NK-92 (cell line): ENCODE data around the gene ZDHHC13.
"Not testable (repeated sequence)": the region's sequence is repeated elsewhere in the genome, so short reads cannot be mapped to it uniquely, and the experiment has no call there.

Source experiments
- DNase-seq: peaks from one replicate; lab custom pipeline; 2025; ENCODE audit not compliant: unreplicated experiment; lab: John Stamatoyannopoulos, UW

ZDHHC13 gene

GRCh38 chr11:19100885-19101284 lies 16.1 kb upstream of the ZDHHC13 start:
- DNase-seq = no peak

DNA sequence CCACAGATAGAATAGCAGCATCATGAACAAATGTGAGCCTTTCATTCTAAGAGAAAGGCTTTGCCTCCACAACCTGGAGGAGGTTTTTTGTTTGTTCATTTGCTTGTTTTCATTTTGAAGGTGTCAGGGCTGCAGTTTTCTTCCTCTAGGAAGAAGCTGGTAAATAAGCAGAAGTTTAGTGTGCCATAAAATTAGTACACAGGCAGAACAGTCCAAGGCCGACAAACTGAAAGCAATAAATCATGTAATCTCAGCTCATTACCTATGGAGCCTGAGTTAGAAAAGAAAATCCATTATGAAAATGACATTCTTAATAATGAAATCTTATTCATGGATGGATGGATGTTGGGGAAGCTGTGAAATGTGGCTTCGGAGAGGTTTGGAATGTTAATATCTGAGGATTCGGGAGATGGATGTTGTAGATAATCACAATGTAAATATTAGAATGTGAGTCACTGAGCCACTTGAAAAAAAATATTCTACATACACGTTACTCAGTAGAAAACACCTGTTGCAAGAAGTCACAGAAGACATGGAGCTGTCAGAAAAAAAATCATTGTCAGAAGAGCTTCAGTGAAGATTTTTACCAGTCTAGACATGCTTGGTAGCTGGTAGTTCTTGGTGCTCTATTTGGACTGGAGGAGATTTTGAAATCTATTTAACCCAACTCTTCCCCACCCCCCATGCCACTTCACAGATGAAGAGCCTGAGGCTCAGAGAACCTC lies 15.0 kb upstream of the ZDHHC13 start:
- no peak for DNase-seq

DNA sequence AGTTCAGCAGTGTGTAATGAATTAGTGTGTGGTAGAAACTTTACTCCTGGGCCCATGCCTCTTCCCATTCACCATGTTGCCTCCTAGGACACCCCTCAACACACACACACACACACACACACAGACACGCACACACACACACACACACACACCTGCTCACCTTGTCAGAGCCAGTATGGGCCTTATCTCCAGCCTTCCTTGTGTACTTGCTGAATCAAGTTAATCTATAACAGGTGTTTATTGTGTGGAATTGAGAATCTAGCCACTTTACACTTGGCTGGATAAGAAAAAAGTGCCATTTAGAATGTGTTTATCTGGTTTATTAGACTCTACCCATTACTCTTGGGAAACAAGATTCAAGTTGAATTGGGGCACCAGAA lies 14.5 kb upstream of the ZDHHC13 start:
- DNase-seq = no peak

DNA sequence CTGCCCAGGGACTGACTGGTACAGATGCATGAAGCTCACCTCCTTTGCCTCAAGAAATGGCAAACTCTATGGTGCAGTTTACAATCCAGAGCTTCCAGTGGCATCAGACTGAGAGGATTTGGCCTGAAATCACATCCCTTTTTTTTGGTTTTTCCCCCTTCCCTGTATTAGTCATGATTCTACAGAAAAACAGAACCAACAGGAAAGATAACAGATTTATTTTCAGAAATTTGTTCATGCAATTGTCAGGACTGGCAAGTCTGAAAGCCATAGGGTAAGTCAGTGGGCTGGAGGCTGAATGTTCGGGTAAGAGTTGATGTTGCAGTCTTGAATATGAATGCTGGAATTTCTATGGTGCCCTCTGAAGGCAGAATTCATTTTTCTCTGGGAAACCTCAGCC lies 12.0 kb upstream of the ZDHHC13 start:
- no peak for DNase-seq

DNA sequence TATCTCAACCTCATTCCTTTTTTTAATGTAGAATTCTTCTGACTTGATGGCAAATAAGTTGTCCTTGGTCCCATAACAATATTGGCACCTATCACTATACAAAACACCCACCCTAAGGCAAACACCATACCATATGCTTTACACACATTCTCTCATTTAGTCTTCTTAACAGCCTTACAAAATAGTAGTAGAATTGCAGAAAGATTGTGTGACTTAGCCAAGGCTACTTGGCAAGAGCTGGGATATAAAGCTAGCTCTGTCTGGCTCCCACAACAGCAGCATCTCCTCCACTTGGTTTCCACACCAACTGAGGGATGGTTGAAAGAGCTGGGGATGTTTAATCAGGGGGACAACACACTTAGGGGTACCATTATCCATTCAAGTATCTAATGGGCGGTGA lies 9.8 kb upstream of the ZDHHC13 start:
- no peak for DNase-seq

- no peak for DNase-seq
These were observed 6.7 kb upstream of the ZDHHC13 start for GRCh38 chr11:19110295-19110694.

DNA sequence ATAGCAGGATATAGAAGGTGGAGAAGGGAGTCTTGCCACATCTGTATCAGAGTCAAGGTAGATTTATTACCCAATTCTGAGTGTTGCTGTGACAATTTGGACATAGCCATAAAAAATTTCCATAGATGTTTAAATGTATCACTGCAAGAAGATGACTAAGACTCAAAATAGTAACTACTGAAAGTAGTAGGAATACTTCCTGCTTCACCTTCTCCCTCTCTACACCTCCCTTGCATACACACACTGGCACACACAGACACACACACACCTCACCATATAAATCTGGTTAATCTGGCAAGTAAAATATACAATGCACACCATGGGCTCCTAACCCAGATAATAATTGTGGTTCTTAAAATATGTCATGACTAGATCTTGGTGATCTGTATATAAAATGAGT lies 5.2 kb upstream of the ZDHHC13 start:
- DNase-seq = no peak

GRCh38 chr11:19116276-19116970 lies 545 bp upstream of the ZDHHC13 start:
- DNase-seq = no peak

- DNase-seq = no peak
These were observed 761 bp downstream of the ZDHHC13 start for GRCh38 chr11:19117760-19118097.

DNA sequence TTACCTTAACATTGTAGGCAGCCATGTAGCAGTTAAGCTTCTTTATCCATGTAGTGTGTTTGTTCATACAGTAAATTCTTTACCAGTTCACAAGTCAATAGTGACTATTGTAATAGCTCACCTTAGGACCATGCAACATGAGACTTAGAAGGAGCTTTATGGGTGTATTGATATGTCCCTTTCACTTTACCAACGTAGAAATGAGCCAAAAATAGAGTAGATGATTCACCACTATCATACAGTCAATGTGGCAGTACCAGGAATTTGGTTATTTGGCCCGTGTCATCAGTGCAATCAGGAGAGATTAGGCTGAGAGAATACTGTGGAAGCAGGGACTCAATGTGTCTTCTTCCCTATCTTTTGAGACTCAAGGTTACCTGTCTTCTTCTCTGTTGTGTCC lies 4.7 kb downstream of the ZDHHC13 start:
- DNase-seq = no peak

DNA sequence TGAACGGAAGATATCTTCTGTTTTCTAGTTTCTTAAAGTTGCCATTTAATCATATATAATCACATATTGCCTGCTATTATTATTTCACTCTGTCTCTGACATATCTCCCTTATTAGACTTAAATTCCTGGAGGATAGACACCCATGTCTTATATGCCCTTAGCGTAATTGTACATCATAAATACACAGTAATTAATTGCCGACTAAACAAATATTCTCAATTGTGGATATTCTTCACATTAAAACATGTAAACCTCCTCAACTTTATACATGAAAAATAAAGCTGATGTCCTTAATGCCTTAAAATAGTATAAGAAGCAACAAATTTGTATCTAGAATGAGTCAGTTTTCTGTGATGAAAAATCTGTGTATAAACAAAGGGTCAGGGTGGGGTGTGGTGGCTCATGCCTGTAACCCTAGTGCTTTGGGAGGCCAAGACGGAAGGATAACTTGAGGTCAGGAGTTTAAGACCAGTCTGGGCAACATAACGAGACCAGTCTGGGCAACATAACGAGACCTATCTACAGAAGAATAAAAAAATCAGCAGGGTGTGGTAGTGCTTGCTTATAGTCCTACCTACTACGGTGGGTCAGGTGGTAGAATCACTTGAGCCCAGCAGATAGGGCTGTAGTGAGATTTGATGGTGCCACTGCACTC lies 6.1 kb downstream of the ZDHHC13 start:
- no peak for DNase-seq

DNA sequence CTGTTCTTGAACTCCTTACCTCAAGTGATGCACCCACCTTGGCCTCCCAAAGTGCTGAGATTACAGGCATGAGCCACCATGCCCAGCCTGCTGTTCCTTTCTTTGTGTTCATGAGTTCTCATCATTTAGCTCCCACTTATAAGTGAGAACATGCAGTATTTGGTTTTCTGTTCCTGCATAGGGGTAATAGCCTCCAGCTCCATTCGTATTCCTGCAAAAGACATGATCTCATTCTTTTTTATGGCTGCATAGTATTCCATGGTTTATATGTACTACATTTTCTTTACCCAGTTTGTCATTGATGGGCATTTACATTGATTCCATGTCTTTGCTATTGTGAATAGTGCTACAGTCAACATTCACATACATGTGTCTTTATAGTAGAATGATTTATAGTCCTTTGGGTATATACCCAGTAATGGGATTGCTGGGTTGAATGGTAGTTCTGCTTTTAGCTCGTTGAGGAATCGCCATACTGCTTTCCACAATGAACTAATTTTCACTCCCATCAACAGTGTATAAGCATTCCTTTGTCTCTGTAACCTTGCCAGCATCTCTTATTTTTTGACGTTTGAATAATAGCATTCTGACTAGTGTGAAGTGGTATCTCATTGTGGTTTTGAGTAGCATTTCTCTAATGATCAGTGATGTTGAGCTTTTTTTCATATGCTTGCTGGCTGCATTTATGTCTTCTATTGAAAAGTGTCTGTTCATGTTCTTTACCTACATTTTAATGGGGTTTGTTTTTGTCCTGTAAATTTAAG lies 9.8 kb downstream of the ZDHHC13 start:
- DNase-seq = not testable (repeated sequence)

DNA sequence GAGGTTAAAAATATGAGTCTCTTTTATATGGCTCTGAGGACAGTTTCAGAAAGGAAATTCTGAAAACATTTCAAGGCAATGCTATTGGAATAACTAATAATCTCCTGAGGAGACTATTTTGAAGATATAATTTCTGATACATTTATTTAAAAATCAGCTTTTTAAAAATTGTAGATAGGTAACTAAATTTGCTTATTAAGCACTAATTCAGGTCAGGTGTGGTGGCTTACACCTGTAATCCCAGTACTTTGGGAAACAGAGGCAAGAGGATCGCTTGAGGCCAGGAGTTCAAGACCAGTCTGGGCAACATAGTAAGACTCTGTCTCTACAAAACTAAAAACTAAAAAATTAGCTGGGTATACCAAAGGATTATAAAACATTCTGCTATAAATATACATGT lies 17.0 kb downstream of the ZDHHC13 start:
- no peak for DNase-seq

GRCh38 chr11:19136884-19137283 lies 19.9 kb downstream of the ZDHHC13 start:
- DNase-seq = not testable (repeated sequence)

GRCh38 chr11:19145319-19145718 lies 28.4 kb downstream of the ZDHHC13 start:
- no peak for DNase-seq

DNA sequence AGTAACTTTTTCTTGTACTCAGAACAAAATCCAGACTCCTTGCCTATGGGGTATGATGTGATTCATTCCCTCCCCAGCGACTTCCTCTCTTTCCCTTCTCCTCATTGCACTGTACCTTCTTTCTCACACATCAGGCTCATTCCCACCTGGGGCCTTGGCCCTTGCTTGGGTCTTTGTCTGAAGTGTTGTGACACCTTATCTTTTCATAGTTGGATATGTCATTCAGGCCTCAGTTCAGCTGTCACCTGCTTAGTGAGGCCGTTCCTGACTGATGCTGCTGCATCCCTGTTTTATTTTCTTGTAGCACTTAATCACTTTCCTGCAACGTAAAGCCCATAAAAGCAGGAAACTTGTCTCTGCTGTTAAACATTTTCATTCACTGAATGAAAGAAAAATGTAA lies 39.9 kb downstream of the ZDHHC13 start:
- no peak for DNase-seq

- DNase-seq = no peak
These were observed 43.9 kb downstream of the ZDHHC13 start for GRCh38 chr11:19160847-19161246.

DNA sequence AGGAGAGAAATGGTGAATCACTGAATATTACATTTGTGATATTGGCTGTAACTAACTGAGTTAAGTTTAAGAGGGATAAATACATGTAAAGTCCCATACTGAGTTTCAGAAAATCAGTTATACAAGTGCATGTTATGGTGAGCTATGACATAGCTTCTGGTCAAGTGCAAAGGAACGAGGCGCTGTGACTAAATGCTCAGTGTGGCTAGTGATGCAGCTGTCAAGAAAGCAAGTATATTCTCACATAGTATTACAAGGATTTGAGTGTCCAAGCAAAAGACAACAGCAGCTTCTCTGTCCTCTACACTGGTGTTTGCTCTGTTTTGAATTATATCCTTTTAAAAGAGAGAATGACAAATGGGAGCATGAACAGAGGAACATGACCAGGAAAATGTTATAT lies 44.7 kb downstream of the ZDHHC13 start:
- no peak for DNase-seq

DNA sequence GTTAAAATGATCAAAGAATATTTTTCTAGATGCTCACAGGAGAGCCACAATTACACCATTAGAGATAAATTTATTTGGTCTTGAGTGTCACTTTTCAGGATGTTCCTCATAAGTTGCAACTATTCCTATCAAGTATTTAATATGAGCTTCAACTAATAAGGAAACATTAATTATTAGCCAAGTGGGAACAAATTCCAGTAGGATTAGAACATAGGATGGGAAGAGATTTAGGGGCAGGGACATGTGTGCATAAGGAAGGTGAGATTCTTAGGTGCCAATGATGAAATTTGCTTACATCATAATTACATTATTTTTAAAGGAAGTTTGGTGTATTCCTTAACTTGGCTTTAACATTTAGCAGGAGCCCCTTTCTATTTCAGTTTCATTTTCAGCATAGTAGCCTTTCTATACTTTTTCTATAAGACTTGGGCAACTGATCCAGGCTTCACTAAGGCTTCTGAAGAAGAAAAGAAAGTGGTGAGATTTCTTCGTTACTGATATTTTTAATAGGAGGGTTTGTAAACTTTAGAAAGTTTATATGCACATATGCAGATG lies 46.1 kb downstream of the ZDHHC13 start:
- DNase-seq = no peak

GRCh38 chr11:19163617-19164016 lies 46.6 kb downstream of the ZDHHC13 start:
- no peak for DNase-seq

- no peak for DNase-seq
These were observed 47.4 kb downstream of the ZDHHC13 start for GRCh38 chr11:19164230-19164855.
